ENCODE results near the gene RNF222.
A peak's percentile ranks its signal among the peaks of the same experiment; 100 is the strongest.
"Not testable (repeated sequence)": the region's sequence is repeated elsewhere in the genome, so short reads cannot be mapped to it uniquely, and the experiment has no call there.

The RNF222 gene

DNA sequence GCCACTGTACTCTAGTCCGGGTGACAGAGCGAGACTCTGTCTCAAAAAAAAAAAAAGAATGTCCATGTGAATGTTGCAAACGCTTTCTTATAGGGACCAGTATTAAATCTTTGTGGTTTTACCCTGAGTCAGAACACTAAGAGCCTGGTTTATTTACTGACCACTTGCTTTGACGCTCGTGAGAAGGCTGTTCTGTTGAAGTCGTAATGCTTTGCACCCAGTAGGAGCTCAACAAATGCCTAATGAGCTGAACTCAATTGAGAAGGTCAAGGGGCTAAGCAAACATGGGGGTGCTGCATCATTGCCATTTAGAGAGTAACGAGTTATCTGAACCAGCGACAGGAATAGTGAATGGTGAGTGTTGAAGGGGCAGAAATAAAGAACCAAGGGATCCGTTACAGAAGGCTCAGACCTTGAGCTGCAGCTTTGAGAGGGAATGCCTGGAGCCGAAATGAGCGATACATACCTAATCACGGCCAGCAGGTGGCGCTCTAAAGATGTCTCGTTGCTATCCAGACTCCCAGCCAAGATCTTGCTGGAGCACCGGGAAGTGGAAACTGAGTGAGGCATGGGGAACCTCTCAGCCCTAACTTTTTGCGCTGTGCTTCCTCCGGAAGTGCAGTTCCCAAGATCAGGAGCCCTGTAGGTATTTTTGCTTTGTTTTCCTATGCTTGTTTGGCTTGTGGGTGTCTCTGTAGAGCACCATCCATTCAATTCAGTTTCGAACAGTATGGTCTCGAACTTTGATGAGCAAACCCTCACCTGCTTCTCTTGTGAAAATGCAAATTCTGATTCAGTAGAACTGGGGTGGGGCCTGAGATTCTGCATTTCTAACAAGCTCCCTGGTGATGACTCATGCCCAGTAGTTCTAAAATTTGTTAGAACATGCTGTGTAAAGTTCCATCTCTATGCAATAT lies 12.6 kb upstream of the RNF222 start:
- peak; percentile 82 for DNase-seq

DNA sequence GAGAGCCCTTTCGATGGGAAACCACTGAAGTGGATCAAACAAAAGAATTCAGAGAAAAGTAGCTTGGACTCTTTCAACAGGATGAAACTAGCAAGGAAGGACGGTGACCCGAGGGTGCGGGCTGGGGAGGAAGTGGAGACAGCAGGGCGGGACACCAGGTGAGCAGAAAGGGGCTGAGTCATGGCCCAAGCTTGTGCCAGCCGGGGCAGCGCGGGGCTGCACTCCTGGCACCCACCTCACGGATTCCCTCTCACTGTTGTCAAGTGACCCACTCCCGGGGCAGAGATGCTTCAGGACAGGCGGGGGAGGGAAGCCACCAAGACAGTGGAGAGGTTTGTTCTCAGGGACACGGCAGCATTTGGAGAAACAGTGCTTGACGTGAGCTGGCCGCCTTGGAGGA lies 10.7 kb upstream of the RNF222 start:
- DNase-seq: no peak

DNA sequence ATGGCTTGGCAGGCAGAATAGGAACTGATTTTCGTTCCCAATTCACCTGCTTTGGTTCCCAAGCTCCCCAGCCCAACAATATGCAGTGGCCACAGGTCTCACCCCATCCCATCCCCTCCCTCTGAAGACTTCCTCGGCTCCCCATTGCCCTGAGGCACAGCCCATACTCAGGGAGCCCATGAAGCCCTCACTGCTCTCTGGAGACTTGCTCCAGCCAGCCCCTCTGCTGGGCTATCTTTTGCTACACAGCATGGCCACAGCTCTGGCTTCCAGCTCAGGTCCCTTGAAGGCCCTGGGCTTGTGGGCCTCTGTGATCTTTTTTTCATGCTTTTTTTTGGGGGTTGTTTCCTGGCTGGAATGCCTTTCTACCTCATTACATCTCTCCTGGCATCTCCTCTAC lies 8.5 kb upstream of the RNF222 start:
- DNase-seq: no peak

DNA sequence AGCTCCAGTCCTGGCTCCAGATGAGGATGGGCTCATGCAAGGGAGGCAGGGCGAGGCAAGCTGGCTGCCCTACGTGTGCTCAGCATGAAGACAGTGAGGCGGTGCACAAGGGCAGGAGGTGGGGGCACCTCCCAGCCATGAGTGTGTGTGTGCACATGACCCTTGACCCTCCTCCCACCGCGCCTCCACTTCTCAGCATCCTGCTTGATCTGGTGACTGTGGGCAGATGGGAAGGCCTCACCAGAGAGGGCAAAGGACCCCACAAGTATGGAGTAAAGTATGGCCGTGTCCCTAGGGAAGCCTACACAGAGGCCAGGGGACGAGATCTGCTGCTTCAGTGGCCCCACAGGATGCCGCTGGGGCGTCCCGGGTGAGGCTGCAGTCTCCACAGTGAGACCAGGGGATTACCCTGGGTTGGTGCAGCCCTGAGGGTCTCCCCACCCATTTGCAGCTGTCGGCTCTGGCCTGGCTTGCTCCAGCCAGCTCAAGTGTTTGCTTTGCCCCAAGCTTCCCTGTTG lies 7.9 kb upstream of the RNF222 start:
- DNase-seq: no peak

DNA sequence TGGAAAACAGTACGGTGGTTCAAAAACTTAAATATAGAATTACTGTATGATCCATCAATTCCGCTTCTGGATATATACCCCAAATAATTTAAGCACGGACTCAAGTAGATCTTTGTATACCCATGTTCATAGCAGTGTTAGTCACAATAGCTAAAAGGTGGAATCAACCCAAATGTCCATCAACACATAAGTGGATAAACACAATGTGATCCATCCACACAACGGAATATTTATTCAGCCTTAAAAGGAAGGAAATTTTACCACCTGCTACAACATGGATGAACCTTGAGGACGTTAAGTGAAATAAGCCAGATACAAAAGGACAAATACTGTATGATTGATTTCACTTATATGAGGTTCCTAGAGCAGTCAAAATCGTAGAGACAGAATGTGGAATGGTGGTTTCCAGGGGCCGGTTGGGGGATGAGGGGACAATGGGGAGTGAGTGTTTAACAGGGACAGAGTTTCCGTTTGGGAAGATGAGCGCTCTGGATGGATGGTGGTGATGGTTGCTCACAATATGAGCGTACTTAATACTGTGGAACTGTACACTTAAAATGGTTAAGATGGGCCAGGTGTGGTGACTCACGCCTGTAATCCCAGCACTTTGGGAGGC lies 5.4 kb upstream of the RNF222 start:
- no peak for DNase-seq

DNA sequence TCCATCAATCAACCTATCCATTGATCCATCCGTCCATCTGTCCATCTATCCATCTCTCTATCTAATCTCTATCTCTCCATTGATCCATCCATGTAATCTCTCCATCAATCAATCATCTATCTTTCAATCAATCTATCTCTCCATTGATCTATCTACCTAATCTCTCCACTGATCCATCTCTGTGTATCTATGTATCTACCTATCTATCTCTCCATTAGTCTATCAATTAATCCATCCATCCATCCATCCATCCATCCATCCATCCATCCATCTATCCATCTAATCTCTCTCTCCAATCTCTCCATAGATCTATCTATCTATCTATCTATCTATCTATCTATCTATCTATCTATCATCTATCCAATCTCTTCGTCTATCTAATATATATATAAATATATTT lies 3.5 kb upstream of the RNF222 start:
- no peak for DNase-seq

DNA sequence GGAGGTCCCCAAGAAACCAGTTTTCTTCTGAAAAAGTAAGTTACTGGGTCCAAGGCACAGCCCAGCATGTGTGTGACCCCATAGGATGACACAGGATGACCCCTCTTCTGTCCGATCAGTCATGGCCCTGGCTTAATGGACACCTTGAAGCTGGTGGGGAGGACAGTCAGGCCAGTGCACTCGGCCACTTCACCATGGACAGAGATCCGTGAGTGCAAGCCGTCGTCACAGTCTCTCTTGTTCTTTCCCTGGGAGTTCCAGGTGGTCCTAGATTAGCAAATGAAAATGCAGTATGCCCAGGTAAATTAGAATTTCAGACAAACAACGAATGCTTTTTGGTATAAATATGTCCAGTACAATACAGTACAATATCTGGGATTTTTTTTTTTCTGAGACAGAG lies 1.4 kb upstream of the RNF222 start:
- no peak for DNase-seq

DNA sequence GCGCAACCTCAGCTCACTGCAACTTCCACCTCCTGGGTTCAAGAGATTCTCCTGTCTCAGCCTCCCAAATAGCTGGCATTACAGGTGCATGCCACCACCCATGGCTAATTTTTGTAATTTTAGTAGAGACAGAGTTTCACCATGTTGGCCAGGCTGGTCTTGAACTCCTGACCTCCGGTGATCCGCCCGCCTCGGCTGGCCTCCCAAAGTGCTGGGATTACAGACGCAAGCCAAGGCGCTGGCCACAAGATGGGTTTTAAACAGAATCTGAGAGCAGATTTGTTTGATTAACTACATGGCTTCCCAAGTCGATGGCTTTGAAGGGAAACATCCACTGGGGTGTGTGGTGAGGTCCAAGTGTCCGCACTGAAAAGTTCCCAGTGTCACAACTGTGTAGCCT lies 3.1 kb downstream of the RNF222 start:
- not testable (repeated sequence) for DNase-seq

DNA sequence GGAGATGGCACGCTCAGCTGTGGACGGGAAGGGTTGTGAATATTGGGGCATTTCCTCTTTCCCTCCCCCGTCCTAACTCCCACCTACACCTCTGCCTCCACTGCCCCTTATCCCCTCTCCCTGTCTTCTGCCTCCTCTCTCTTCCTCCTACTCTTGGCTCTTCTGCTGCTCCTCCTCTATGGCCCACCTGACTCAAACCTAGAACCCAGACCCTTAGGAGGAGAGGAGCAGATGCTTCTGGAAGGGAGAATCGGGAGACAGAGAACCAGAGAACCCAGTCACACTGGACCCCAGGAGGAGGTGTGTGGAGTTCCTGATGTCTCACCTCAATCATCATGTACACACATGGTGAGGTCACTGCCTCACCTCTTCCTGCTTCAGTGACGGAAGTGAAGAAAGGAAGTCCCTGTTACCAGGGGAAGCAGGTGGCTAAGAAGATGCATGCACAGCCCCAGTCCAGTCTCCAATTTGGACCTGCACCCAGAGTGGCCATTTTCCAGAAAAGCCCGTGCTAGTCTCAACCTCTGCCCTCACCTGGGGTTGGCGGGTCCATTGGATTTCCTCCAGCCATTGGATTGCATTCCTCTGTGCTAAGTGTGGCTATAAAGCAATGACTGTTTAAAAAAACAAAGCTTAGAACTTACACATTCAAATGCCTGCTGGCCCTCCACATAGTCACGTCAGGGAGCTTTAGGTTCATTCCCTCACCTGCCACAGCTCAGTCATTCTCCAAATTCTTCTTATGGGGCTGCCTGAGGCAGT lies 4.0 kb downstream of the RNF222 start:
- no peak for DNase-seq

DNA sequence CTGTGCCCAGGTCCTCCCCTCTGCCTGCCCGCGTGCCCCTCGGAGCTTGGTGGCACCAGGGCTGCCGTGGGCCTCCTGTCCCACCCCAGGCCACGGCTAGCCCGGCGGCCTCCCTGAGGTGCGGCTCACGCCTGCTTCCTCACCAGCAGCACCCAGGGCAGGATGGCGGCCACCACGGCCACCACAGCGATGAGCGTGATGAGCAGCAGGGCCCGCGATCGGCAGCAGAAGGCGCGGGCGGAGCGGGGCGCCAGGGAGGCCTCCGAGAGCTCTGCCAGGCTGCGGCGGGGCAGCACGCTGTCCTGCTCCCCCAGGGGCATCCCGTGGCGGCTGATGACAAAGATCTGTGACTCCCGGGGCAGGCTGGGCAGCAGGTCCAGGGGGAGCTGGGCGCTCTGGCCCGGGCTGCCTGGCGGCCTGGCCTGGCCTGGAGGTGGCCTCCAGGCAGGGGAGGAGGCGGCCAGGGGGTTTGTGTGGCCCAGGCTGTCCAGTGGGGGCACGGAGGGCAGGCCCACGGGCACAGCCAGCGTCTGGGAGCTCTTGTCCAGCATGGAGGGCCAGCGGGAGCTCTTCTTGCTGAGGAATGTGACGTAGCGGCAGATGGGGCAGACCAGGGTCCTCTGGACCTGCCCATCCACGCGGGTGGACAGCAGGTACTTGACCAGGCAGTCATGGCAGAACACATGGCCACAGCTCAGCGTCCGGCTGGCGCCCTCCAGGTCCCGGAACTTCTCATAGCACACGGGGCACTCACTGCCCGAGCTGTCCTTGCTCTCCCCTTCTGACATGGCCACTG lies 4.8 kb downstream of the RNF222 start:
- DNase-seq: no peak

DNA sequence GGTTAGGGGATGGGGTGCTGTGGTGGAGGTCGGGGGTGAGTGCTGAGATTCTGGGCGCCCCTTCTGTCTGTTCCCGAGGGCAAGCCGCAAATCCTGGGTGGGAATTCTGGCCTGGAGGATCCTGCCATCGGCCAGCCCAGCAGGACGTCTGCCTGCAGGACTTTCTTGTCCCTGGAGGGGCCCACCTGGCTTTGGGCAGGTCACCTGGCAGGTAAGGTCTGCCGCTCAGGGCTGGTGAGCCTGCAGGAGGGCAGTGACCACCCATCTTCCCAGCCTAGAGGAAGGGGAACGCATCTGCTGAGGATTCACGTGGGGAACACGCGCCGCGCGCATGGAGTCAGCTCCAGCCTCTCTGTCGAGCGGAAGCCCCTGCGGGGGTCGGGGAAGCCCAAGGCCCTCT lies 5.4 kb downstream of the RNF222 start:
- no peak for DNase-seq

DNA sequence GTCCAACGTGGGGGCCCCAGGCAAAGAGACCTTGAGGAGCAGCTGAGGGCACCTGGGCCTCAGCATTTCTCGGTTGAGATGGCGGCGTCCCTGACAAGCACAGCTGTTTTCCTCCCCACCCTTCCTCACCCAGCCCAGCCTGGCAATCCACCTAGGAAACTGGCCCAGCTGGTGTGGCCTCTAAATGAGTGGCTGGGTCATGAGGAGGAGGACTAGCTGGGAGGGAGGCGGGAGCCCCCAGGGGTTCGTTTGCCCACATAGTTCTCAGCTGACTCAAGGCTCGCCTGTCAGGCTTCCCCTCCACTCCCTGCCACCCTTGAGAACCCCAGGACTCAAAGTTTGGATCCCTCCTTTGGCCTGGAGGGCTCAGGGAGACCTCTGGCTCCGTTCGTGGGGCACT lies 5.9 kb downstream of the RNF222 start:
- DNase-seq: no peak

DNA sequence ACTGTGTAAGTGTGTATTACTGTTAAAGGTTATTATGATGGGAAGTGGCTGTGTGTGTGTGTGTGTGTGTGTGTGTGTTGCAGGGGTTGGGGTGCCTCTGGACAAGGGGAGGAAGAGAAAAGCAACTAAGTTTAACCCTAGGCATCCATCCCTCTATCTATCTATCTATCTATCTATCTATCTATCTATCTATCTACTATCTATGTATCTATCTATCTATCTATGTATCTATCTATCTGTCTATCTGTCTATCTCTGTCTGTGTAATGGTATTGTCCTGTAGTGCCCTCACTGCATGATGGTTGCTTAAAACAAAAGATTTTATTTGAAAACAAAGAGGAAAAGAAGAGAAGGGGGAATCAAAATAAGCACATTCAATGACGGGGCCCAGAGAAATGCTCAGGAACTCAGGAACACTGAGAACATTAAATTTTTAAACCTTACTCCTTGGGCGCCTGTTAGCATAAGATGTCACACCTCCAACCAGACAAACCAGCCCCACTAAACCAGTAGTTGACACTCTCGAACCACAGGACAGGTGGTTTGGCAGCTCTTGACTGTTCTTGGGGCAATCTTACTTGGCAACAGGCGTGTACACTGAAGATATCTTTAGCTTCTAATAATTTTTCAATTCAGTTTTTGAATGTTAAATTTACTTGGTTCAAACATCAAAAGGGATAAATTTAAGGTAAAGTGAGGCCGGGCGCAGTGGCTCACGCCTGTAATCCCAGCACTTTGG lies 9.5 kb downstream of the RNF222 start:
- DNase-seq: no peak

DNA sequence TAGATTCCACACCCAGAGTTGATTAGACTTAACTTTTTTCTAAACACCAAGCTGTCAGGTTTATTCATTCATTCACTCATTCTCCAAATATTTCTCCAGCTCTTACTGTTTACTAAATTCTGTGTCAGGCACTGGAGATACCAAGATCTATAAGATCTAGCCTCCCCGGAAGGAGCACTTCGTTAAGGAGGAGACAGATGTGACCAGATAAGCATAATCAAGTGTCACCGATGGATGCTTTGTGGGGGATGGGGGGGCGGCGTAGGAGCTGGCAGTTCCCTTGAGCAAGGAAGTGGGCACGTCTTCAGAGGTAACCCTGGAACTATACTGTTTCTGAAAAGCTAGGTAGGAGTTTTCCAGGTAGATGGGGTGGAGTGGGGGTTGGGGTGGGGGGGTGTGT lies 10.8 kb downstream of the RNF222 start:
- no peak for DNase-seq

DNA sequence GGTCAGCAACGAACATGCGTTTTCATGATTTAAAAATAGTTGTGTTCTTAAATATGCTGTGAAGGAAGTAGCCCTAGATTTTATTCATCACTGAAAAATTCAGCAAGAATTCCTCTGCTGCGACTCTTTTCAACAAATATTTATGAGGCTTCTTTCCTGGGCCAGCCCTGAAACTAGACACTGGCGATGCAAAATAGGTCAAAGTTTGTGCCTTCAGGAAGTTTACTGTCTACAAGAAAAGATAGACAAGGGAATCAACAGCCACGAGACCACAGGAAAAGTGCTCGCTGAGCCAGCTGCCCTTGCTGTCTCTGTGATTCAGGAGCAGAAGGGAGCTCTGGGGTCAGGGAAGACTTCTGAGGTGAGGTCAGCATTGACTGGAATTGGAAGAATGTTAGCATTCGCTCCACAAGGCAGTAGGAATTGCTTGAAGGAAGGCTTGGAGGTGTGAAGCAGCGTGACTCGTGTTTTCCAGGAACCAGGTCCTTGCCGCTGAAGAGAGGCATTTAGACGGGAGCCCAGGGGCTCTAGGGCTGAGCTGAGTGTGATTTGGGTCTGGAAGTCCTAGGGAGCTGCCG lies 12.7 kb downstream of the RNF222 start:
- DNase-seq: no peak

DNA sequence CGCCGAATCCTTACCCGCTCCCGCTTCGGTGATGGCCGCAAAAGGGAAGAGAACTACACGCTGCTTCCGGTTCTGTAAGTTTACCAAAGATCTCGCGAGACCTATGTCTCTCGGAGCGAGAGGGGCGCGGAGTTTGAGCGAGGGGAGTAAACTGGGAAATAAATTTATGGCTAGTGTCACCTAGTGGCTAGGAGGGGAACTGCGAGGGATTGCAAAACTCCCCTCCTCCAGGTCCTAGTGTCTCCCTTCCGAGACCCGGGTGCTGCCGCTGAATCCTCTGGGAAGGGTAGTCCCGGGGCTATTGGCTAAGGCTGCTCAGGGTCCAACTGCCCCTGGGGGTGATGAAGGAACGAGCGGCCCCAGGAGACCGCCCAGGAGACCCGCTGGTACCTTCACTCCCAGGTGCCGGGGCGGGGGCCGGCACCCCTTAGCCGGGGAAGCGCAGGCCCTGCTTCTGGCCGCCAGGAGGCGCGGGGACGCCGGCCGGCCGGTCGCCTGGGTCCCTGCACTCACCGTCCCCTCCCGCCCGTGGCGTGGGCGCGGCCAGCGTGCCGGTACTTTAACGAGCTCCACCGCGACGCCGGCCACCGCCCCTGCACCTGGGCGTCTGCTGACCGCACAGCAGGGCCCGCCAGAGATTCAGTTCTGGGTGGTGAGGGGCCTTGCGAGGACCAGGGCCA lies 14.3 kb downstream of the RNF222 start, which contains the start of gene RPL26:
Gene RPL26 (minus strand): TSS at position 51 of the 680 bp plus-strand sequence. CDS start 883 bp downstream, outside the sequence.
- DNase-seq: peak; percentile 94

DNA sequence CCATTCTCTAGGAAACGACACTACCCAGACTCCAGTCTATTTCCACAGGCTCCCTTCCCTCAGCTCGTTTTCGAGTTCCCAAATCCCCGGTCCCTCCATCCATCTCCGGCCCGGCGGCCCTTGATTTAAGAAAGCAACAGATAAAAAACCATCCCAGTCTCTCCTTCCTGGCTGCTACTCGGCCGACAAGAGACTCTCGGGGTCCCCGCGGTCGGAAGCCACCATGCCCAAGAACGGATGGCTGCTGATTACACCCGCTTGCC lies 14.8 kb downstream of the RNF222 start:
- no peak for DNase-seq

DNA sequence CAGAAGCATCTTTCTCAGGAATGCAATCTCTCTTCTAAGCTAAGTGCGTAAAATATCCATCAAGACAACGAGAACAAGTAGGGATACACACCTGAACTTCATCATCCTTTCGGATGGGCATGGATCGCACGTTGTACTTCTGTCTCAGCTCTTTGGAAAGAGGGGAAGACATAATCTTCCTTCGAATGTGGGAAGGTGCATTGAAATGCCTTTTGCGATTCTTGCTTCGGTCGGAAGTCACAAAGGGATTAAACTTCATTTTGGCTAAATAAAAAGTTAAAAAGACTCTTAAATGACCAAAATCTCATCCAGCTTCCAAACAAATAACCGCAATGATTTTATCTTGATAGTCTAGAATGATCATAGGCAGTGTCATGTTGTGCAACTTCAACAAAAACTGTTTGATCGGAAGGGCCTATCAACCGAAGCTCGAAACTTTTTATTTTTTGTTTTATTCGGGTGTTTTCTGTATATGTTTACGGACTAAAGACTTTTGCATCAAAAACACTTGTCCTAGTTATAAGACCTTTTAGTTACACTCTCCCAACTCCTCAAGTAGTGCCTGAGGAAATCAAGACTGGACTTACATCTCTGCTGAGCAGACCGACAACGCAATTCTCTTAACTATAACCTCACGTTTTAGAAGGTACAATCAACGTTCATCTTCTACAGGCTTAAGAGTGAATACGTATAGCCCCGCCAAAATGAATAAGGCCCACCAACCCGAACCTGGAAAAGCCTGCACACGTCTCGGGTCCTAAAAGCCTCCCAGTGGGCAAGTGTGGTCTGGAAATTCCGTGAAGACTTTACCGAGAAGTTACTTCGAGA lies 15.4 kb downstream of the RNF222 start:
- no peak for DNase-seq

DNA sequence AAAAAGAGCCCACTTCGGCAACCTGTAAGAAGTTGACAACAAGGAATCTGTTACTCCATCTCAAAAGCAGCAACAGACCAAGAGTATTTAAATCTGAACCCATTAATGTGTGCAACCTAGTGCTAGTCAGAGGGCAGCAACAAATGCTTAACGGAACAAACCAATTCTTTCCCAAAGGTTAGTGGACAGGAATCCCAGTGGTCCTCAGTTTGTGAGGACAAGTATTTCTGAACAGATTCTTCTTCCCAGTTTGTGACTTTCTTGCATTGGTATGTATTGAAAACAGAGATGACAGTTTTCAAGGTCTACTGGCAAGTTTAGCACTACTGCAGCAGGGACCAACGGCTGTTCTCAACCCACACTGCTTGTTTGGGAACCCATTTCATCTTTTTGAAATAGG lies 17.6 kb downstream of the RNF222 start:
- DNase-seq: no peak

DNA sequence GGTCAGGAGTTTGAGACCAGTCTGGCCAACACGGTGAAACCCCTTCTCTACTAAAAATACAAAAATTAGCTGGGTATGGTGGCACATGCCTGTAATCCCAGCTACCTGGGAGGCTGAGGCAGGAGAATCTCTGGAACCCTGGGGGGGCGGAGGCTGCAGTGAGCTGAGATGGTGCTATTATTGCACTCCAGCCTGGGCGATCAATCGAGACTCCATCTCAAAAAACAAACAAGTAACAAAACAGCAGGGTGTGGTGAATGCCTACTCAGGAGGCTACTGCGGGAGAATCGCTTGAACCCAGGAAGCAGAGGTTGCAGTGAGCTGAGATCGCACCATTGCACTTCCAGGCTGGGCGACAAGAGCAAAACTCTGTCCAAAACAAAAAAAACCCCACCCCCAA lies 19.5 kb downstream of the RNF222 start:
- DNase-seq: not testable (repeated sequence)
